CD4-positive, alpha-beta T cell treated with Interferon alpha-2 for 1 hour (primary cell): Measurements from ENCODE around the gene PRKAR1B.

Experiments used
- DNase-seq, 2 donors: peaks; one replicate each; pipeline ENCODE4 v3.0.0-alpha.2; 2020 to 2022

PRKAR1B gene

DNA sequence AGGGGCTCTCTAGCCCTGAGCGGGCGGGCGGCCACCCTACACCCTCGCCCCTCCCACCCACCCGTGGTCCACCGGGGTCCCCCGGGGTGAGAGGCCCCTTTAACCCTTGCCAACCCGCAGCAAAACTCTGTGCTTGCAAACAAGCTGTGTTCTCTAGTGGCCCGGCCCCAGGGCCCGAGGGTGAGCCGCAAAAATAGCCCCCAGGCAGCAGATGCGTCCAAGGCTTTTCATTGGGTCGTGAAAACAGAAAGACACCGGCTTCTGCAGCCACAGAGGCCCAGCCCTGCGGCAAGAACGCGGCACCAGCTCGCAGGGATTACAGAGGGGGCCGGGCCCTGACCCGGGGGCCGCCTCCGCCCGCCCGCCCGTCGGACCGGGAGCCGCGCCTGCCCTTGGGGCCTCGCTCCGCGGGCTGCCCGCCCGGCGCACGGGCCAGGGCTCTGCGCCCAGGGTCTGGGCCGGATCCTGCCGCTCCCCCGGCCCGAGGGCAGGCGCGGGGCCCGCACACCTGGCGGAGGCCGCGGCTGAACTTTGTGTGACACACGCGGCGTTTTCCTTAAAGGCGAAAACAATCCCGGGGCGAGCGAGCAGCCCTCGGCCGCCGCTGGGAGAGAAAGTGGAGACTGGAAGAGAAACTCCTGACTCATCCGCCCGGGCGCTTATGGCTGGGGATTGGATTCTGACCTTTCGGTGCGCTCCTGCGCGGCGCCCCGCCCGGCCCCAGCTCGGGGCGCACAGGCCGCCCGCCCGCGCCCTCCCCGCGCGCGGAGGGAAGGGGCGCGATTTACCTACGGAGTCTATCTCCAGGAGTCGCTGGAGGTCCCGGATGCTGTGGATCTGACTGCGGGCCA, 210.2 kb downstream of the PRKAR1B start:
- DNase-seq = no peak

DNA sequence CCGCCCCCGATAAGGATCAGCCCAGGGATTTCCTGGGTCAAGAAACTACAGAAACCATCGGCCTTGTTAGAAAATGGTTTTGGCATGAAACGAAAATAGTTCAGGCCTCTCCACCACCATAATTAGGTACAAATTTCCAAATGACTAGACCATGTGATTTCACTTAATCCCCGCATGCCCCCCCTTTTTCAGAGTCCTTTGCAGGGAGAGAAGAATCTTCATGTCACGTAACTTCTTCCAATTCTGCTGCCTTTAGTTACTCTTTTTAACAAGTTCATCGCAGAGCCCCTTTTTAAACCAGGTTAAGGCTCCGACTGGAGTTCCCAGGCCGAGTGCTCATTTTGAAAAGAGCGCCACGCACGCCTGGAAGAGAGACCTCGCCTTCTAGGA, 210.9 kb downstream of the PRKAR1B start:
- DNase-seq = no peak

GRCh38 chr7:515628-516027, 211.5 kb downstream of the PRKAR1B start:
- no peak for DNase-seq

DNA sequence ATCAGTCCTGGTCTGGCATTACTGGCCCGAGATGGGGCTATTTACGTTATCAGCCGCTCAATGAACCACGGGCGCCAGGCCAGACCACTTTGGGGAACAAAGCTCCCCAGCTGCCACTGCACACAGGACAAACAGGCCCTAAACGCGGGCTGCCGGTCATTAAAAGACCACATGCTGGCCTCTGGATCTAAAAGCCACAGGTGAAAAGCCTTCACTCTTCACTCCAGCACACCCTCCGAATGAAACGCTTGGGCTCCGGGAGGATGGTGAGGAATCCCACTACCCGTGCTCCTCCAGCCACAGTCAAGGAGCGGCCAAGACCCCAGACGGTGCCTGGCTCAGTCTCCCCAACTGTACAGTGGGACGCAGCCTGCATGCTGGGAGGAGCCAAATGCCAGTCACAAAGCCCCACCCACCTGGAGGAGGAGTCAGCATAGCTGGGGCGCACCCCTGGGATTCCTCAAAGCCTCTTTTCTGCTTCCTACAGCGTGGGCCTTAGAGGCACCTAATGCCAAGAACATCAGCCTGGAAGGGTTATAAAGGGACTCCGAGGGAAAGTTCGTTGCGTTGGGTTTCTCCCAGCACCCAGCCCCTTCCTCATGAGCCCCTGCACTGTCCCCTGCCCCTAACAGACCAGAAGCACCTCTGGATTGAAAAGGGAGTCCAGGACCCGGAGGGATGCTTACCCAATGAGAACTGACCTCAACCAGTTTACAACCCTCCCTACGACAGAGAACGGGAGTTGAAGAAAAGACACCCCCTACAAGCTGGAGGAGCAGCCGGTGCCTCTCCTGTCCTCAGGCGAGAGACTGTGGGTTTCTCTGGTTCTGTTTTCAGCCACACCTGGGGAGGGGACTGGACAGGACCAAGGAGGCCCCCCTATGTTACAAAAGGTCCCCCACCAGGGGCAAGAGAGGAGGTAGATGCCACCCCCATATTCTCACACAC, 212.2 kb downstream of the PRKAR1B start:
- DNase-seq = no peak

- no peak for DNase-seq
These were observed 212.8 kb downstream of the PRKAR1B start for GRCh38 chr7:514242-514641.

DNA sequence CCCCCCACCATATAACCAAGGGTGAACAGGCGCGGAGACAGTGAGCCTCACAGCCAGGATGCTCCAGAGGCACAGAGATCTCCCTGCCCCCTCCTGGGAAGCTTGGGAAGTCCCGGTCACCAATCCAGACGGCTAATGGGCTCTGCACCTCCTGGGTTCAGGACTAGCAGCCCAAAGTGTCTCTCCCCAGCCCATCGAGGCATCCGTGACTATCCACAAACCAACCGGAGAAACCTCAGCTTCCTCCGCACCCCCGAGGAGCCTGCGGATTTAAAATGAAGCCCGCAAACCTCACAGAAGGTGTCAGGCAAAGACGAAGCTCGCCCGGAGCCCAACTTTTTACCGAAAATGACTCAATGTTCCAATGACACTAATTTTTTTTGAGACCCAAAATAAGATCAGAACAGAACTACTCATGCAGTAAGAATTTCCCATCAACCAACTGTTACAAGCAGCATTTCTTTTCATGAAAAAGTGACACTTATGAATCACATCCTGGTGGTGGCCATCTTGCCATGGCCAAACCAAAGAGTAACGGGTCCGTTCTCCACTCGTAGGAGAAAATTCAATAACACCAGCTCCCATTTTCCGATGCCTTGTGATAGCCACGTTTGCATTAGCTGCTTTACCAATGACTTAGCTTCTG, 213.4 kb downstream of the PRKAR1B start:
- no peak for DNase-seq

GRCh38 chr7:512541-513311, 214.4 kb downstream of the PRKAR1B start:
- DNase-seq = no peak

GRCh38 chr7:512146-512510, 215.0 kb downstream of the PRKAR1B start:
- DNase-seq = no peak

GRCh38 chr7:511476-512145, 215.5 kb downstream of the PRKAR1B start:
- DNase-seq = no peak

DNA sequence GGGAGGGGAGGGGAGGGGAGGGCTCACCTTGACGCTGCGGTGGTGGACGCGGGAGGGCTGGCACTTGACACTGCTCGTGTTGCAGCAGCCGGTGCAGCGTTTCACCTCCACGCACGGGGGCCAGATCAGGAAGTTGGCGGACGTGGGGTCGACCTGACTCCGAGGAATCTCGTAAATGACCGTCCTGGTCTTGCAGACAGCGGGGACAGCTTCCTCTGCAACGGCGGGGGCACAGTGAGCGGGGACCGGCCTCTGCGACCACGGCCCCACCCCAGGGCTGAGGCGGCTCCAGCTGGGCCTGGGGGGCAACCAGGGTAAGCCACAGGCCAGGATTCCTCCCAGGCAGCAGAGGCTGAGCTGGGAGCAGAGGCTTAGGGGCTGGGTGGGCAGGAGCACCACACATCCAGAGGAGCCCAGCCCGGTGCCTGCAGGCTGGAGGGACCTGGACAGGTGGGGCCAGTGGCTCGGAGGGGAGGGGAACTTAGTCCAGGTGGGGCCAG, 216.2 kb downstream of the PRKAR1B start:
- no peak for DNase-seq

DNA sequence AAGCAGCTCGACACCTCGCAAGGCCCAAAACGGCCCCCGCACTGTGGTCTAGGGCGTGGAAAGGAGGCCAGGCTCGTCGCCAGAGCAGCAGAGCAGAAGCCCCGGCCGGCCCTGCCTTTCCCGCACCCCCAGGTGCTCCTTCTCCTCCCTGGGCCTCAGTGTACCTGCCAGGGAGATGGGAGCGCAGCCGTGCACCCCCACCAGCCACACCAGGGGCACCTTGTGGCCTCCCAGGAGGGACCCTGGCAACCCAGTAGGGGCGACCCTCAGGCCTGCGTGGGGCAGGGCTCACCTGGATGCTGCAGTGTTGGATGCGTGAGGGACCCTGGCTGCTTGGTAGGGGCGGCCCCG, 217.0 kb downstream of the PRKAR1B start:
- no peak for DNase-seq

DNA sequence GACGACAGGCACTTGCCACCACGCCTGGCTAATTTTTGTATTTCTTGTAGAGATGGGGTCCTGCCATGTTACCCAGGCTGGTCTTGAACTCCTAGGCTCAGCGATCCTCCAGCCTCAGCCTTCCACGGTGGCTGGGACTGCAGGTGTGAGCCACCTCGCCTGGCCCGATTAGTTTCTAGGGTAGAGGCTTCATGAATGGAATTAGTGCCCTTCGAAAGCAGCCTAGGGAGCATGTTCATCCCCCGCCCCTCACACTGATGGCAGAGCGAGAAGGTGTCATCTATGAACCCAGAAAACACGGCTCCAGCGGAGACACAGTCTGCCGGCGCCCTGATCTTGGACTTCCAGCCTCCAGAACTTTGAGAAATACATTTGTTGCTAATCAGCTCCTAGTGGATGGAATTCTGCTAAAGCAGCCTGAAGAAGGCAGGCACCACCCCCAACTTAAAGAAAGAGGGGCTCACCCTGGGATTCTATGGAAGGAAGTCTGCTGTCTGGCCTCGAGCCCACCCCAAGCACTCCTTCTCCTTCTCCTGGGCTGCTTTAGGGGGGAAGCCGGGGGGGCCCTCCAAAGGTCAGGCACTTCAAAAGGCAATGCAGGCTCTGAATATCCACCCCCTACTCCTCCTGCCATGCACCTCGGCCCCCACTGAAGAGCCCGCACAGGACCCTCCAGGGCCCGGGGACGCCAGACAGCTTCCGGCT, 217.5 kb downstream of the PRKAR1B start:
- no peak for DNase-seq

DNA sequence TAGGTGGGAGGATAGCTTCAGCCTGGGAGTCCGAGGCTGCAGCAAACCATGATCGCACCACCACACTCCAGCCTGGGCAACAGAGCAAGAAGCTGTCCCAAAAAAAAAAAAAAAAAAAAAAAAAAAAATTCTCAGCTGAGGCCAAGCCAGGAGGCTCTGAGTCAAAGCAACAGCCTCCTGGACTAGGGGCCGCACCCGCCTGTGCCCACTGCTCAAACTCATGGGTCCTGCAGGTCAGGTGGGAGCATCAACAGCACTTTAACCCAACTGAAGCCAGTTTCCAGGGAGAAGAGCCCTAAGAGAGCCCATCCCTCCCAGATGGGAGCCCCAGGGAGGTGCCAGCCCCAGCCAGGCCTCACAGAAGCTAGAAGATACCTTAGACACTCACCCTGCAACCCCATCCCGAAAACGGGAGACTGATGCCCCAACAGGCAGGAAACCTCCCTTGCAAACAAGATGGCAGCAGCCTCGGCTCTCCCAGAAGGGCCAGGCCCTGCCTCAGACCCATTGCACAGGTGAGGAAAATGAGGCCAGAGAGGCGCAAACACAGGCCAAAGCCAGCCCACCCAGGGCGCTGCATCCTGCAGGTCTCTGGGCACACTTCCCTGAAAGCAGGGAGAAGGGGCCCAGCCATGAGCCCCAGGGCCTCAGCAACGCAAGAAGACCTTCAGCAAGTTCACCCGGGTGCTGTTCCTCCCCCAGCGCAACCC, 218.5 kb downstream of the PRKAR1B start:
- no peak for DNase-seq

DNA sequence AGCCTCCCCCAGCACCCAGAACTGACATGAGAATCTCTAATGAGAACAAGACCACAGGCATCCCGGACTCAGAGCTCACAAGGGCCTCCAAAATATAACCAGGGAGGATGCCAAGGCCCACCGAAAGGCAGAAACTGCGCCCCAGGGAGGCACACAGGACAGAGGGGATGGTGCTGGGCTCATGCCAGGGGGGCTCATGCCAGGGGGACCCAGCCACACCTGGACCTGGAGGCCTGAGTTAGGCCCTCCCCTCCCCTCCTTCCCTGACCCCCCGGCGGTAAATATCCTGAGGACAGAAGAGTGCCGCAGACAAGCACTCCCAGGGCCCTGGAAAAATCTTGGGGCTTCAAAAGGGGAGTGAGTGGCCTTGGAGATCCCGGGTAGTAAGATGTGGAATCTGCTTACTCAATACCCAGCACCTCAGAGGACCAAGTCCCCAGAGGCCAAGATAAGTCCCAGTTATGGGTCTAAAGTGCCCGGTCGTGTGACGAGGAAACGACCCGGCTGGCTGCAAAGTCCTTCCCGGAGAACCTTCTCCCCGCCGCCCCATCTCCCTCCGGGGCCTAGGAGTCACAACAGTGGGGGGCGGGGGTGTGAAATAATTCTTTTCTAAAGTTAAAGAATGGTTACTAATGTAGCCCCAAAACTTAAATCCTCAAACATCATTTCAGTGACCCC, 219.3 kb downstream of the PRKAR1B start:
- DNase-seq = no peak

- no peak for DNase-seq
These were observed 220.0 kb downstream of the PRKAR1B start for GRCh38 chr7:506921-507622.

- DNase-seq = no peak
These were observed 220.7 kb downstream of the PRKAR1B start for GRCh38 chr7:506391-506831.

DNA sequence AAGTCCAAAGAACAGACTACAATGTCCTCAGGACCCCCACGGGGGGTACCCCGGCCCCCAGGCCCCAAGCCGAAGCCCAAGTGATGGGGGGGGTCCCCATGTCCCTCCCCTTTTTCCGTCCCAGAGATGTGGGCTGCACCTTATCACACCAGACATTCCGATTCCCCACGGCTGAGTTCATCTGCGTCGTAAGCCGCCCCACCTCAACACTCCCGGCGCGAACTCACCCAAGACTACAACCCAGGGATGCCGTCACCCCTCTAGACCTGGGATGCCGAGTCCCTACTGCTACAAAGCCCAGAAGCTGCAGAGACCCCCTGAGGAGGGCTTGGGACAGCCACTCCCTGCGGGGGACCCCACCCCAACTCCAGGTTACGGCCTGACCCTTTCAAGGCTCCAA, 221.9 kb downstream of the PRKAR1B start:
- no peak for DNase-seq

- DNase-seq = no peak
These were observed 222.6 kb downstream of the PRKAR1B start for GRCh38 chr7:504221-505111.
